ENCODE data around the gene NKAPL.
"Not testable (repeated sequence)": the region's sequence is repeated elsewhere in the genome, so short reads cannot be mapped to it uniquely, and the experiment has no call there.

NKAPL gene

DNA sequence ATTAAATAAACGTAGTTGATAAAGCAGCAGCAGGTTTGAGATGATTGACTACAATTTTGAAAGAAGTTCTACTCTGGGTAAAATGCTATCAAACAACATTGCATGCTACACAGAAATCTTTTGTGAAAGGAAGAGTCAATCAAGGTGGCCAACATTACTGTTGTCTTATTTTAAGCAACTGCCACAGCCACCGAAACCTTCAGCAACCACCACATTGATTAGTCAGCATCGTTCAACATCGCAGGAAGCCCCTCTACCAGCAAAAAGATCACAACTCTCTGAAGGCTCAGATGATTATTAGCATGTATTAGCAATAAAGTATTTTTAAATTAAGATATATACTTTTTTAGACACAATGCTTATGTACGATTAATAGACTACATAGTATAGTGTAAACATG is 36.2 kb downstream of the NKAPL start:
- no peak for DNase-seq (ENCODE audit: low read depth)
- TF ChIP-seq, protein P1, sequence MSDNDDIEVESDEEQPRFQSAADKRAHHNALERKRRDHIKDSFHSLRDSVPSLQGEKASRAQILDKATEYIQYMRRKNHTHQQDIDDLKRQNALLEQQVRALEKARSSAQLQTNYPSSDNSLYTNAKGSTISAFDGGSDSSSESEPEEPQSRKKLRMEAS (IDR thresholded peaks at IDR 0.05; ENCODE audit: low read depth, low read length) = no peak
- TF ChIP-seq, protein P2, sequence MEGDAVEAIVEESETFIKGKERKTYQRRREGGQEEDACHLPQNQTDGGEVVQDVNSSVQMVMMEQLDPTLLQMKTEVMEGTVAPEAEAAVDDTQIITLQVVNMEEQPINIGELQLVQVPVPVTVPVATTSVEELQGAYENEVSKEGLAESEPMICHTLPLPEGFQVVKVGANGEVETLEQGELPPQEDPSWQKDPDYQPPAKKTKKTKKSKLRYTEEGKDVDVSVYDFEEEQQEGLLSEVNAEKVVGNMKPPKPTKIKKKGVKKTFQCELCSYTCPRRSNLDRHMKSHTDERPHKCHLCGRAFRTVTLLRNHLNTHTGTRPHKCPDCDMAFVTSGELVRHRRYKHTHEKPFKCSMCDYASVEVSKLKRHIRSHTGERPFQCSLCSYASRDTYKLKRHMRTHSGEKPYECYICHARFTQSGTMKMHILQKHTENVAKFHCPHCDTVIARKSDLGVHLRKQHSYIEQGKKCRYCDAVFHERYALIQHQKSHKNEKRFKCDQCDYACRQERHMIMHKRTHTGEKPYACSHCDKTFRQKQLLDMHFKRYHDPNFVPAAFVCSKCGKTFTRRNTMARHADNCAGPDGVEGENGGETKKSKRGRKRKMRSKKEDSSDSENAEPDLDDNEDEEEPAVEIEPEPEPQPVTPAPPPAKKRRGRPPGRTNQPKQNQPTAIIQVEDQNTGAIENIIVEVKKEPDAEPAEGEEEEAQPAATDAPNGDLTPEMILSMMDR (IDR thresholded peaks at IDR 0.05; ENCODE audit: low read depth, low read length) = no peak
- TF ChIP-seq MYC (IDR thresholded peaks at IDR 0.05; ENCODE audit: low read depth, low read length) (no peak), POLR2A (IDR thresholded peaks at IDR 0.05; ENCODE audit: extremely low read depth, insufficient read length) (no peak)
- no peak overlapping the region for H3K4me3 ChIP-seq (ENCODE audit: low read depth, low read length)

DNA sequence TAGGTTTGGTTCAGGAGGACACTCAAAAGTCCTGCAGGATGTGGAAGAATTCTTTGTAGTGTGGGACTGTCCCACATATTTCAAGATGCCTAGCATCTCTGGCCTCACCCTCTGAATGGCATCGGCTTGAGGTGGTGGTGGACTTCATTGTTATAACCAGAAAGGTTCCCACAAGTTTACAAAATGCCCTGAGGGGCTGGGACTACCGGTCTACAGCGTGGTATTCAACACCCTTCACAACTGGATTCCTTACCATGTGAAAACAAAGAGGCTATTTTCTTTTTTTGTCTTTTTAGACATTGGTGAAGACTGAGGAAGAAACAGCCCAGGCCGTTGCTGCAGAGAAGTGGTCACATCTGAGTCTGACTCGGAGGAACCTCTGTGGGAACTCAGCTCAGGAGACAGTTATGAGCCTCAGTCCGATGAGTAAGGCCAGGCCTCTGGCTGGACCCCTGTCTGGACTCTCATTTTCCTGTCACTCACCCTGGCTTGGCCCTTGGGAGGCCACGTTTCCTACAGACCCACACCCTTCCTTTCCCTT is 37.5 kb downstream of the NKAPL start:
- no peak for TF ChIP-seq MYC (IDR thresholded peaks at IDR 0.05; ENCODE audit: low read depth, low read length)
- TF ChIP-seq, protein P1 (IDR thresholded peaks at IDR 0.05; ENCODE audit: low read depth, low read length) = no peak
- TF ChIP-seq, protein P2 (IDR thresholded peaks at IDR 0.05; ENCODE audit: low read depth, low read length) = no peak
- no peak for TF ChIP-seq POLR2A (IDR thresholded peaks at IDR 0.05; ENCODE audit: extremely low read depth, insufficient read length)
- no peak overlapping the region for H3K4me3 ChIP-seq (ENCODE audit: low read depth, low read length)
- no peak for DNase-seq (ENCODE audit: low read depth)

DNA sequence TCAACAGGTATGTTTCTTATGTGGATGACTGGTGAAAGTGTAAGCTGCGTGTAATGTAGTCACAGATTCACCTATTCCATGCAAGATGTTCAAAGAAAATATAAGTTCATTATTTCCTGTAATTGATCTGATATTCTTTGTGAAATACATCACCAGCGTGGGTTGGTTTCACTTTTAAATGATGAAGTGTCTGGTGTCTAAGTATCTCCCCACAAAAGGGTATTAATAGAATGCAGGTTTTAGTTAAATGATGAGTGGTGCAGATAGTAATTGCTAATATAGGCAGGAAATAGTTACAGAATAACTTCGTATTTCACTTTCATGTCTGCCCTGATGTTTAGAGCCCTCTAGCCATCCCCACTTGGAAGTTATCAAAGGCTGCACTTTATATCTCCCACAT is 44.5 kb downstream of the NKAPL start:
- H3K4me3 ChIP-seq (ENCODE audit: low read depth, low read length) = no peak overlapping the region
- no peak for DNase-seq (ENCODE audit: low read depth)
- TF ChIP-seq POLR2A (IDR thresholded peaks at IDR 0.05; ENCODE audit: extremely low read depth, insufficient read length) (no peak), MYC (IDR thresholded peaks at IDR 0.05; ENCODE audit: low read depth, low read length) (no peak)
- TF ChIP-seq, protein P1 (IDR thresholded peaks at IDR 0.05; ENCODE audit: low read depth, low read length) = no peak
- TF ChIP-seq, protein P2 (IDR thresholded peaks at IDR 0.05; ENCODE audit: low read depth, low read length) = no peak

DNA sequence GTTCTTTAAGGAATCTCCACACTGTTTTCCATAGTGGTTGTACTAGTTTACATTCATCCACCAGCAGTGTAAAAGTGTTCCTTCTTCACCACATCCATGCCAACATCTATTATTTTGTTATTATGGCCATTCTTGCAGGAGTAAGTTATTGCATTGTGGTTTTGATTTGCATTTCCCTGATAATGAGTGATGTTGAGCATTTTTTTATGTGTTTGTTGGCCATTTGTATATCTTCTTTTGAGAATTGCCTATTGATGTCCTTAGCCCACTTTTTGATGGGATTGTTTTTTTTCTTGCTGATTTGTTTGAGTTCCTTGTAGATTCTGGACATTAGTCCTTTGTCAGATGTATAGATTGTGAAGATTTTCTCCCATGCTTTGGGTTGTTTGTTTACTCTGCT is 47.3 kb downstream of the NKAPL start:
- not testable (repeated sequence) for DNase-seq (ENCODE audit: low read depth); H3K4me3 ChIP-seq (ENCODE audit: low read depth, low read length)
